ENCODE data around the gene ERP44. TPM values are rescaled to one million over a fixed set of nuclear protein-coding genes. Genes with fewer than 3 reads are reported as not detected.

The ERP44 gene
- polyA plus RNA-seq, 1 donor (not counting 4 experiments of a cell fraction or from before 2014, with no cell fraction given): 17.6 TPM

DNA sequence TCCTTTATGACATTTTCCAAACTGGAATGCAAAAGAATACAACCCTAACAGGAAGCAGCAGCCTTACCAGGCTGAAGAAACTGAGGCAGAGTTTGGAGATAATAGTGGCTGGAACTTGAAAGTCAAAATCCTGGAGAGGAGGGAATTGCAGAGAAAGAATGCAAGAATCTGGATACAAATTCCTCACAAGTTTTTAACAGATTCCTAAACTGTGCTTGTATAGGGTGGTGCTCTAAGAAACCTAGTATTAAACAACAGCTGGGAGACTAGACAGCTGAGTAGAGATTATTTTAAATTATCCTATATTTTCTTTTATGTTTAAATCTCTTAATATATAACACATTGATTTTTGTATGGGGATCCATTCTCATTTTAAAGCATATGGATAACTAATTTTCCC lies 31.0 kb upstream of the ERP44 start:
- Histone ChIP-seq H4K20me1 (ENCODE audit: control insufficient read depth, extremely low read depth, insufficient read depth, low read length) (no peaks in the 10 kb centered on the region), H3K79me2 (ENCODE audit: control insufficient read depth, insufficient read depth, low read length) (no peaks in the 10 kb centered on the region), H3K9me3 (ENCODE audit: control insufficient read depth, low read depth, low read length) (no peaks in the 10 kb centered on the region), H3K4me3 (ENCODE audit: control insufficient read depth in 2 of 3, extremely low read depth in 1 of 3, insufficient read depth in 2 of 3, low read depth in 1 of 3, low read length in 3 of 3) (no peak overlapping the region), H3K4me1 (ENCODE audit: control insufficient read depth, extremely low read depth, insufficient read depth, low read length) (no peaks in the 10 kb centered on the region), H3K27ac (ENCODE audit: control insufficient read depth, insufficient read depth, low read length) (no peak overlapping the region), H3K9ac (ENCODE audit: control insufficient read depth, extremely low read depth, insufficient read depth, low read length) (no peak overlapping the region), H3K27me3 (ENCODE audit: control insufficient read depth, extremely low read depth, insufficient read depth, low read length) (no peaks in the 10 kb centered on the region), H3K9me1 (ENCODE audit: control insufficient read depth, extremely low read depth, insufficient read depth, low read length) (no peaks in the 10 kb centered on the region), H3K4me2 (ENCODE audit: control insufficient read depth, extremely low read depth, insufficient read depth, low read depth, low read length) (no peak overlapping the region), H2AFZ (ENCODE audit: control insufficient read depth, low read length) (no peak overlapping the region), H3K36me3 (ENCODE audit: control insufficient read depth in 2 of 2, extremely low read depth in 1 of 2, insufficient read depth in 2 of 2, low read length in 2 of 2) (no peaks in the 10 kb centered on the region)
- FAIRE-seq (no peak), DNase-seq (ENCODE audit: low read depth, low spot score) (no peak)
- TF ChIP-seq, protein P1, sequence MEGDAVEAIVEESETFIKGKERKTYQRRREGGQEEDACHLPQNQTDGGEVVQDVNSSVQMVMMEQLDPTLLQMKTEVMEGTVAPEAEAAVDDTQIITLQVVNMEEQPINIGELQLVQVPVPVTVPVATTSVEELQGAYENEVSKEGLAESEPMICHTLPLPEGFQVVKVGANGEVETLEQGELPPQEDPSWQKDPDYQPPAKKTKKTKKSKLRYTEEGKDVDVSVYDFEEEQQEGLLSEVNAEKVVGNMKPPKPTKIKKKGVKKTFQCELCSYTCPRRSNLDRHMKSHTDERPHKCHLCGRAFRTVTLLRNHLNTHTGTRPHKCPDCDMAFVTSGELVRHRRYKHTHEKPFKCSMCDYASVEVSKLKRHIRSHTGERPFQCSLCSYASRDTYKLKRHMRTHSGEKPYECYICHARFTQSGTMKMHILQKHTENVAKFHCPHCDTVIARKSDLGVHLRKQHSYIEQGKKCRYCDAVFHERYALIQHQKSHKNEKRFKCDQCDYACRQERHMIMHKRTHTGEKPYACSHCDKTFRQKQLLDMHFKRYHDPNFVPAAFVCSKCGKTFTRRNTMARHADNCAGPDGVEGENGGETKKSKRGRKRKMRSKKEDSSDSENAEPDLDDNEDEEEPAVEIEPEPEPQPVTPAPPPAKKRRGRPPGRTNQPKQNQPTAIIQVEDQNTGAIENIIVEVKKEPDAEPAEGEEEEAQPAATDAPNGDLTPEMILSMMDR (optimal IDR thresholded peaks at IDR 0.05 in 1 of 3, IDR thresholded peaks at IDR 0.05 in 1 of 3, conservative IDR thresholded peaks at IDR 0.05 in 1 of 3; ENCODE audit: extremely low read depth in 1 of 3, insufficient read depth in 2 of 3, low read length in 3 of 3): no peak
- TF ChIP-seq EZH2 (IDR thresholded peaks at IDR 0.05; ENCODE audit: low read length): no peak
- dilution Hi-C loops (cut with MboI; ENCODE audit: extremely low pct_ligation_motif_present, low sequenced_read_pairs): no loop called here

DNA sequence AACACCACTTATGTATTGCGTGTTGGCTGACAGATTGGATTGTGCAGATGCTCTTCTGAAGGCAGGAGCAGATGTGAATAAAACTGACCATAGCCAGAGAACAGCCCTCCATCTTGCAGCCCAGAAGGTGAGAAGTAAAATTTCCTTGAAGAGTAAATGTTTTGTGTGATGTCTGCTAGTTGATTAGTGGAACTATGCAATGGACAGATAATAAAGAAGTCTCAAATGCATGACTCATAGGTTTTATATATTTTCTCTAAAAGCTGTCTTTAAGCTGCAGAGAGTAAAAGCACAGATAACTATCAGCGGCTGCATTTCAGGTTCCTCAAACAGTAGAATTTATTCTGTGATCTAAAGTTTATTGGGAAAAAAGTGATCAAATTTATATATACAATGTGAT lies 27.6 kb upstream of the ERP44 start:
- H3K9ac ChIP-seq (ENCODE audit: control insufficient read depth, extremely low read depth, insufficient read depth, low read length): no peak overlapping the region
- H3K9me3 ChIP-seq (ENCODE audit: control insufficient read depth, low read depth, low read length): no peaks in the 10 kb centered on the region
- no peaks in the 10 kb centered on the region for H3K27me3 ChIP-seq (ENCODE audit: control insufficient read depth, extremely low read depth, insufficient read depth, low read length)
- H3K4me2 ChIP-seq (ENCODE audit: control insufficient read depth, extremely low read depth, insufficient read depth, low read depth, low read length): no peak overlapping the region
- no peaks in the 10 kb centered on the region for H3K9me1 ChIP-seq (ENCODE audit: control insufficient read depth, extremely low read depth, insufficient read depth, low read length)
- H3K36me3 ChIP-seq (ENCODE audit: control insufficient read depth in 2 of 2, extremely low read depth in 1 of 2, insufficient read depth in 2 of 2, low read length in 2 of 2): no peaks in the 10 kb centered on the region
- DNase-seq (ENCODE audit: low read depth, low spot score) (no peak), FAIRE-seq (no peak)
- H2AFZ ChIP-seq (ENCODE audit: control insufficient read depth, low read length): no peak overlapping the region
- no peak overlapping the region for H3K4me3 ChIP-seq (ENCODE audit: control insufficient read depth in 2 of 3, extremely low read depth in 1 of 3, insufficient read depth in 2 of 3, low read depth in 1 of 3, low read length in 3 of 3)
- no peaks in the 10 kb centered on the region for H3K4me1 ChIP-seq (ENCODE audit: control insufficient read depth, extremely low read depth, insufficient read depth, low read length)
- no peak overlapping the region for H3K27ac ChIP-seq (ENCODE audit: control insufficient read depth, insufficient read depth, low read length)
- no peaks in the 10 kb centered on the region for H4K20me1 ChIP-seq (ENCODE audit: control insufficient read depth, extremely low read depth, insufficient read depth, low read length)
- TF ChIP-seq, protein P1 (optimal IDR thresholded peaks at IDR 0.05 in 1 of 3, IDR thresholded peaks at IDR 0.05 in 1 of 3, conservative IDR thresholded peaks at IDR 0.05 in 1 of 3; ENCODE audit: extremely low read depth in 1 of 3, insufficient read depth in 2 of 3, low read length in 3 of 3): no peak
- TF ChIP-seq EZH2 (IDR thresholded peaks at IDR 0.05; ENCODE audit: low read length): no peak
- H3K79me2 ChIP-seq (ENCODE audit: control insufficient read depth, insufficient read depth, low read length): peaks cover 2% of the 10 kb centered on the region
- dilution Hi-C loops (cut with MboI; ENCODE audit: extremely low pct_ligation_motif_present, low sequenced_read_pairs): no loop called here
